NCI-H82 (cell line): Measurements from ENCODE around the gene CGNL1.

Source experiments
- DNase-seq: peaks from one replicate; lab custom pipeline; 2025; lab: John Stamatoyannopoulos, UW

CGNL1 gene, protein sequence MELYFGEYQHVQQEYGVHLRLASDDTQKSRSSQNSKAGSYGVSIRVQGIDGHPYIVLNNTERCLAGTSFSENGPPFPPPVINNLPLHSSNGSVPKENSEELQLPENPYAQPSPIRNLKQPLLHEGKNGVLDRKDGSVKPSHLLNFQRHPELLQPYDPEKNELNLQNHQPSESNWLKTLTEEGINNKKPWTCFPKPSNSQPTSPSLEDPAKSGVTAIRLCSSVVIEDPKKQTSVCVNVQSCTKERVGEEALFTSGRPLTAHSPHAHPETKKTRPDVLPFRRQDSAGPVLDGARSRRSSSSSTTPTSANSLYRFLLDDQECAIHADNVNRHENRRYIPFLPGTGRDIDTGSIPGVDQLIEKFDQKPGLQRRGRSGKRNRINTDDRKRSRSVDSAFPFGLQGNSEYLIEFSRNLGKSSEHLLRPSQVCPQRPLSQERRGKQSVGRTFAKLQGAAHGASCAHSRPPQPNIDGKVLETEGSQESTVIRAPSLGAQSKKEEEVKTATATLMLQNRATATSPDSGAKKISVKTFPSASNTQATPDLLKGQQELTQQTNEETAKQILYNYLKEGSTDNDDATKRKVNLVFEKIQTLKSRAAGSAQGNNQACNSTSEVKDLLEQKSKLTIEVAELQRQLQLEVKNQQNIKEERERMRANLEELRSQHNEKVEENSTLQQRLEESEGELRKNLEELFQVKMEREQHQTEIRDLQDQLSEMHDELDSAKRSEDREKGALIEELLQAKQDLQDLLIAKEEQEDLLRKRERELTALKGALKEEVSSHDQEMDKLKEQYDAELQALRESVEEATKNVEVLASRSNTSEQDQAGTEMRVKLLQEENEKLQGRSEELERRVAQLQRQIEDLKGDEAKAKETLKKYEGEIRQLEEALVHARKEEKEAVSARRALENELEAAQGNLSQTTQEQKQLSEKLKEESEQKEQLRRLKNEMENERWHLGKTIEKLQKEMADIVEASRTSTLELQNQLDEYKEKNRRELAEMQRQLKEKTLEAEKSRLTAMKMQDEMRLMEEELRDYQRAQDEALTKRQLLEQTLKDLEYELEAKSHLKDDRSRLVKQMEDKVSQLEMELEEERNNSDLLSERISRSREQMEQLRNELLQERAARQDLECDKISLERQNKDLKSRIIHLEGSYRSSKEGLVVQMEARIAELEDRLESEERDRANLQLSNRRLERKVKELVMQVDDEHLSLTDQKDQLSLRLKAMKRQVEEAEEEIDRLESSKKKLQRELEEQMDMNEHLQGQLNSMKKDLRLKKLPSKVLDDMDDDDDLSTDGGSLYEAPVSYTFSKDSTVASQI

DNA sequence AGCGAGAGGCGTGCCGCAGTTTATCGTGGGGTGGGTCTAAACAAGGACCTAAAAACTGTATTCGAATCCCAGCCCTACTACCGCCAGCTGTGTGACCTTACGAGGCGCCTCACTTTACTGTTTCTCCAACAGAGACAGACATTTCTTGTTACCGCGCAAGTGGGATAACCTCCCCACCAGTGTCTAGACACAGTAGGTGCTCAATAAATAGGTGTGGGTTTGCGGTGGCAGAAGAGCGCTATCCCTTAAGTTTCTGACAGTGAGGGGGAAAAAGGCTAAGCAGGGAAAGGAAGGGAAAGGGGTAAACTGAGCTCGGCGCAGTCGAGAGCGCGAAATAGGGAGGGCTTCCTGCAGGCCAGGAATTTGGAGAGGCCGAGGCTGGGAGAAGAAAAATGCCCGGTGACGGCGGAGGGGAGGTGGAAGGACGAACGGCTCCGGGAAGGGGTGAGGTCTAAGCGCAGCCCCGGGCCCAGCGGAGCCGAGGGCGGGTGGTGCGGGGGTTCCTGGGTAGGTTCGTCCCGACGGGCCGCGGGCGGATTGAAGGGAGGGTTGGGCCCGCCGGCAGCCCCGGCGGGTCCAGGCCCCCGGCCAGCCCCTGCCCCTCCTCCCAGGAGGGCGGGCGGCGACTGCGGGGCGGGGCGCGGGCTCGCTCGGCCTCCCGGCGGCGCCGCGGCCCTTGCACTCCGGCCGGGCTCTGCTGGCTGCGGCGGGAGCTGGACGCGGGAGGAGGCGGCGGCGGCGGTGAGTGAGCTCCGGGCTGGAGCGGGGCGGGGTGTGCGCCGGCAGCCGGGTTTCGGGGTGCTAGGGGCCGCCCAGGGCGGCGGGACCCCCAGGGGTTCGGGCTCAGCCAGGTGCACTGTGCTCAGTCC, at the start of gene CGNL1:
TSS of gene CGNL1 (plus strand) at position 679 of the 869 bp plus-strand sequence. CDS start 61,495 bp downstream, outside the sequence.
- peak; percentile 37 for DNase-seq

DNA sequence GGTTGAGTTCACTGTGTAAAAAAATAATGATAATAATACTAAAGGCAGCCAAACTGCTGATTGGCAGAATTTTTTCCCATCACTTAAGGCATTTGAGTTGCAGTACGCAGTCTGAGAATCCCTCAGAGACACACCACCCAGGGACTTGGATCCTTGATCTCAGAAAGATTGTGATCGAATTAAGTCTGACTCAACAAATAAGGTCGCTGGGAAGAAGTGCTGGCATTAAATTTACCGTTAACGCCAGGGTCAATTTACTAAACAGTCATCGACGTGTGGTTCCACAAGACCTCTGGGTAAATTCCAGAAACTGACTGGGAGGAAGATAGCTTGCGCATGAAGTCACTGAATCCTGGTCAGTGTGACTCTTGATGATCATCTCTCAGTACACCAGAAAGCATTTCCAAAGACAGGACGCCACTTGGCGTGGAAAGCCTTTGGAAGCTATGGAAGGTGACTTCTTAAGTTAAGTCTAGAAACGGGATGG, 48.3 kb upstream of the CGNL1 start:
- DNase-seq = no peak

DNA sequence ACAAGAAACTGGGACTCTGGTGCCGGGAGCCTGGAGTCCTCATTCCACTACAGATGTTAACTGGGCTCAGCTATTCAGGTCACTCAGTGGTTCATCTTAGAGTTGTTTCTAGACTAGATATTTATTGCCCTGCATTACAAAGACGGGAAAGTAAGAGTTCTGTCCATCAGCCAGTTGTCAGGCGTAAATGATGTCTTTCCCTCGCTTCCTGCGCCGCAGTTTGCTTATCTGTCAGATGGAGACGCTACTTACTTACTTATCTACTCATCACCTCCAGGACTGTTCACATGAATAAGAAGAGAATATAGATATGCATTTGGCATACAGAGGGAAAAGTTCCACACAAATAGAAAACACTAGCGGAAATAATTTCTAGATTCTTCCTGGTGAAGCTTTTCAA, 47.8 kb upstream of the CGNL1 start:
- DNase-seq = no peak

DNA sequence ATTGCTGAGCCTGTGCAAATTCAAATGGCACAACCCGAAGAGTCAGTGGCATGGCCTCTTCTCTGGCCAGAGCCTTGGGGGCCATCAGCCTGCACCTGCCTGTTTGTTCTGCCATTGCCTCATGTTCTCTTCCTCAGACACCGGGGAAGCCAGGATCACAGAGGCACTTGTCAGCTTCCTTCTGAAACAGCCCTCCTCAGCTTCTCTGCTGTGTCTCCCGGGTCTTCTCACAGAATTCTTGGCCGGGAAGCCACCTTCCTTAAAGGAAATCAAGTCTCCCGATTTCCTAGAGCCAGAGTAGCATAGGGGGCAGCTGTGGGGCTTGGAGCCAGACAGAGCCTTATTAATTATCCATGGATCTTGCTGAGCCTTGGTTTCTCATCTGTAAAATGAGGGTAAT, 47.4 kb upstream of the CGNL1 start:
- no peak for DNase-seq

DNA sequence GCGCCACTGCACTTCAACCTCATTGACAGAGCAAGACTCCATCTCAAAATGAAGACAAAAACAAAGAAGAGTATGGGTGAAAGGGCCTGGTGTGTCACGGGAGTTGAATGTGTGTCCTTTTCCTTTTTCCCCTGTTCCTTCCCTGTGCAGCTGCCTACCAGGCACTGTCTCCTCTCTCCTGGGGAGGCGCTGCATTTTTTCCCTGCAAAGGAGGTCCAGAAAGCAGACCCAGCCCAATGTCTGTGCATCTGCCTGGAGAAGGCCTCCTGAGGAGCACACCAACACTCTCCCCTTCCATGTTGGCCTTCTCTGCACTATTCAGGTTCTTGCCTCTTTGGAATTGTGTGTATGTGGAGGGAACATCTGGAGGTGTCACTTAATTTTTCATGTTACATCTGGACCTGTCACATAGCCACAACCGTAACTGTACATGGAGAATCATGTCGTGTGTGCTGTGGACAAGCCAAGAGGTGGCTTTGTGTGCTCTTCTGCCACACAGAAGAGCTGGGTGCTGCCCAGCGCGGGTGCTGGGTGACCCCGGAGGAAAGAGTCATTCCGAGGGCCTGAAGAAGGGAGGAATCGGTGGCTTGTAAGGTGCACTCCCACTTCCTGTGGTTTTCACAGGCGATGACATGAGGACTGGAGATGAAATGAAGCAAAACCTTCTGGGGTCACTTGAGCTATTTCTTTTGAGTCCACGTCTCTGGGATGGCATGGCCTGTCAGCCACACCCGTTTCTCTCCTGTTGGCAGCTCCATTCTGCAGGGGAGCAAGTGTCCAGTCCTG, 46.5 kb upstream of the CGNL1 start:
- DNase-seq = no peak

DNA sequence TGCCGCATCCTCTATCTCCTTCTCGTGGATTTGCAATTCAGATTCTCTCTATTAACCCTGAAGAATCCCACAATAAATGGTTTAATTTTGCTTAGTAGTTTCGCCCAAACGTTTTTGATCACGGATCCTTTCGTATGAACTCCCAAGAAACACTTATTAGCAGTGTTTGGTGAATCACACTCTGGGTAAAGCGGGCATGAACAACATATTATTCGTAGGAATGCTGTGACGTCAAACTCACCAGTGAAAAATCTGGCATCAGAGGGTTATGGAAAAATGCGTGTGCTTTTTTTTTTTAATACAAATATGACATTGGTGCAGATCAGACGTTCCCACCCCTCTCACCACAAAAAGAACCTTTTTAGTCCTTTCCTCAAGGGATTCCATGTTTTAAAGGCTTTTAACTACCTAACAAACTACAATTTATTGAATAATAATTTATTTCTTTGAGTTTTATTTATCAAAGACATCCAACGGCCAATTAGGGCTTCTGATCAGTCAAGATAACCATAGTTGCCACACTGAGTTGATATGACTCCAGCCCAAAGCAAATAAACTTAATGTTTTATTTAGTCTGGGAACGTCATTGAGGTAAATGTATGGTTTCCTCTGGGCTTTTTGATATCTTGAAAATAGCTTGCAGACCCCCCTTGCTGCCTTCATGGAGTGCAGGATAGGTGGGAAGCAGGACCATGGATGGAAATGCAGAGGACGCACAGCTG, 45.5 kb upstream of the CGNL1 start:
- DNase-seq = no peak

DNA sequence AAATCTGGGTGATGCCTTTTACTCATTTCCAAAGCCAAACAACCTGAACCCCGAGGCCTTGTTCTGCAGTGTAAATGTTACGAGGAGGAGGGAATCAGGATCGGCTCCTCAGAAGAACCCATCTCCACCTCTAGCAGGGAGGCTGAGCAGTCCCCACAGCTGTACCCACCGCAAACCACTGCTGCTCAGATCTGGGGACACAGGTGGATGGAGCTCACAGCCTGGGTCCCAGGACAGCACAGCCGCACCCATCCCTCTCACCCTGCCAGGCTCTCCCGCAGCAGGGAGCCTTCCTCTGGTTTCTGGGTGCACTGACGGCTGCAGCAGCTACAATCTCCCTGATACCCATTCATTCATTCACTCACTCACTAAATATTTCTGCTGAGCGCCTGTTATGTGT, 44.0 kb upstream of the CGNL1 start:
- no peak for DNase-seq

DNA sequence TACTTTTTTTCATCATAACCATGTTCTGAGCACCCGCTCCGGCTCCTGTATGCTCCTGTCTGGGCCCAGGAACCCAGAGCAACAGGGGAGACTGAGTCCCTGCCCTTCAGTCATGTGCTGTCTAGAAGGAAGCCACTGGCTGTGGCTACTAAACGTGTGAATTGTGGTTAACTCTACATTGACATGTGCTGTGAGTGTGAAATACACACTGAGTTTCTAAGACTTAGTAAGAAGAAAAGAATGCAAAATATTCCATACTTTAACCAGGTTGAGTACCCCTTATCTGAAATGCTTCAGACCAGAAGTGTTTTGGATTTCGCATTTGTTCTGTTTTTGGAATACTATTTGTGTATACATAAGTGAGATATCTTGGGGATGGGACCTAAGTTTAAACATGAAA, 42.8 kb upstream of the CGNL1 start:
- DNase-seq = no peak

DNA sequence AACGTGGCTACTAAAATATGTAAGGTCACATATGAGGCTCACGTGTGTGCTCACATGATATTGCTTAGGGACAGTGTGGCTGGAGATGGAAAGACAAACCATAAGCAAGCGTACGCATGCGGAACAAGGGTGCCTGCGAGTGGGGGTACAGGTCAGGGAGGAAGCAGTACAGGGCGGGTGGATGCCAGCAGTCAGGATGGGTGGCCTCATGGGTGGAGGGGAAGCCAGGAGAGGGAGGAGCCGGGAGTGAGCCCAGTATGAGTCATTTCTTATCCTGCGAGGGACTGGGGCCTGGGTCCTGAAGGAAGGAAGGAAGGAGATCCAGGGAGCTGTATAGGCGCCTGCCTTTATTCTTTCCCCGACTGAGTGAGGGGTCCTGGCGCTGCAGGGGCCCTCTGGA, 42.0 kb upstream of the CGNL1 start:
- no peak for DNase-seq

DNA sequence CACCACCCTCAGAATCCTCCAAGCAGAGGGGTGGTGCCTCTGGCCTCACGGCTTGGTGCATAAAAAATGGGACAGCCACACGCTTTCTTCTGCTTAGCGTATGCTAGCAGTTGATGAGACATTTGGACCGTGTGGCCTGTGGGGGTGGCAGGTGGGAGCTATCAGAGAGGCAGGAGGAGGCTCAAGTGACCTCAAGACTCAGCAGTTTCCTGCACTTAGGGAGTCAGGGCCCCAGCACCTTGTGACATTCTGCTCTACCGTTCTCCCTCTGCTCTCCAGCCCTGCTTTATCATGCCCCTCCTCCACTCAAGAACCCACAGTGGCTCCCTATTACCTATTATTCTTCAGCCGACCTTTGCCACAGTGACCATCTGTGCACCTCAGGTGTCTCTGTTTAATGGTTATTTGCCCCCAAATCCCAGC, 41.0 kb upstream of the CGNL1 start:
- DNase-seq = no peak

DNA sequence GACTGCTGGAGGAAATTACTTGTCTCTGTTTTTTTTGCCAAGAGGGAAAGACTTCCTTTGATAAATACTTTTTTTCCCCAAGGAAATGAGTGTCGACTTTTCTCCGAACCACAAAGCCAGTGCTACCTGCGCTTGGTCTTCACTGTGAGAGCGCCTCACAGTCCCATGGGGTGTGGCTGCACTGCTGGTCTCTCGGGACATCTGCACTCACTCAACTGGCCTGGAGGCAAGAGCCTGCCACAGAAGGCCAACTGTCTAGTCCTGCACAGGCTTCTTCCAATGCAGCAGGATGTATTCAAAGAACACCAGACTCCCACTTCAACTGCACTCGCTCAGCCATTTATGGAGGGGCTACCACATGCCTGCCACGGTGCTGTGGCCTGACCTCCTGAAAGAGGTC, 40.6 kb upstream of the CGNL1 start:
- DNase-seq = no peak

DNA sequence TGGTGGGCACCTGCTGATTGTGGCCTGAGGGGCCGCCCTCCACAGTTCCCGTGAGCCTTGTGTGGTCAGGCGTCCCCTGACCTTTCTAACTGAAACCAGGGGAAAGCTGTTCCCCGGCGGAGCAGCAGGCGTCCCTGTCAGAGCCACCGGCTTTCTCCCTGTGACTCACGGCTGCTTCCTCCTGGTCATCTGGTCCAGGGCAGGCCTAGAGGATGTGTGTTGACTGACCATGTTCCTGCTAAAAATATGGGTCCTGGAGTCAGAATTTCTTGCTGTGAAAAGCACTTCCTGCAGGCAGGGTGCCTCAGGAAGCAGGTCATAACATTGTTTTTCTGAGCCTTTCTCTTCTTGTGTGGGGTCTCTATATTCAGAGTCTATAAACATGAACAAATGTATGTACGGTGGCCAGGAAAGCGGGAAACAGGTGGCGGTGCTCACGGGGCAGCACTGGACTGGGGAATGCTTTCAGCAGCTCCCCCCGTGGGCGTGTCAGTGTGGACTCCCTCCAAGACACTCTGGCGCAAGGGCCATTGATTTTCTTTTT, 38.4 kb upstream of the CGNL1 start:
- DNase-seq = no peak

DNA sequence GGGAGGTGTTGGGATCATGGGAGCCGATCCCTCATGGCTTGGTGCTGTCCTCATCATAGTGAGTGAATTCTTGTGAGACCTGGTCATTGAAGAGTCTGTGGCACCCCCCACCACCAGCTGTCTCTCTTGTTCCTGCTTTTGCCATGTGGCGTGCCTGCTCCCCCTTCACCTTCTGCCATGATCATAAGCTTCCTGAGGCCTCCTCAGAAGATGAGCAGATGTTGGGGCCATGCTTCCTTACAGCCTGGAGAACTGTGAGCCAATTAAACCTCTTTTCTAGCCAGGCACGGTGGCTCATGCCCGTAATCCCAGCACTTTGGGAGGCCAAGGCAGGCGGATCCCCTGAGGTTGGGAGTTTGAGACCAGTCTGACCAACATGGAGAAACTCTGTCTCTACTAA, 37.0 kb upstream of the CGNL1 start:
- DNase-seq = peak; percentile 66

DNA sequence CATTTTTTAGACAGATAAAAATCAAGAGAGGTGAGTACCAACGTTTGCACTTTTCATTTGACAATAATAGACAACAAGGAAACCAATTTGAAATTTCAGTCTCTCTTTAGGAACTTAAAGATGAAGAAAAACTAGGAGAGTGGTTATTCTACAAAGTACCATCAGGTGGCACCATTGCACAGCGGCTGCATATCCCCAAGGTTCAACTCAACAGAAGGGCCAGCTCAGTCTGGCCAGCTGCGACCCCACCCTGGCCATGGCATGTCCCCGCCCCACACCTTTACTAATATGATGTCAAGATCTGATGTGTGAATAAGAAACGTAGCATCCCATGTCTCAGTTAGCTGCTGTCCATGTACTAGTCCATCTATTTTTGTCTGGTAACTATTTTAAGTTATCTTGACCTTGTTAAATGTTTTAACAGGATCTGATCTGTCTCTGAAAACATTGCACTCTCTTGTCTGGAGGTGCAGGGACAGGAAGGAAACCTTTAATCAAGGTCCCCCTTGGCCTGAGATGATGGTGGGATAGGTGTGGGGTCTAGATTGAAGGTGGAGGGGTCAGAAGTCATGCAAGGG, 35.5 kb upstream of the CGNL1 start:
- DNase-seq = peak; percentile 80

DNA sequence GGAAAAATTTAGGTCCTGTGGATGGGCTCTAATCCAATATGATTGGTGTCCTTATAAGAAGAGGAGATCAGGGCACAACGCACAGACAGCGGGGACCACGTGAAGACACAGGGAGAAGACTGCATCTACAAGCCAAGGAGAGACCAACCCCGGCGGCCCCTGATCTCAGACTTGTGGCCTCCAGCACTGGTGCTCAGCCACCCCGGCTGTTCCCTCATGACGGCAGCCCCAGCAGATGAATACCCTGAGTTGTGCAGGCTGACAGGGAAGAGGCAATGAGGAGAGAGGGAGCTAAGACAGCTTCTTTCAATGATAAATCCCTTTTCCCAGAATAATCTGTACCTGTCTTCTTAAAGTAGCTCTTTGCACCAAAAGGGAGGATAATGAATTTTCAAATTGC, 33.3 kb upstream of the CGNL1 start:
- DNase-seq = peak; percentile 32

DNA sequence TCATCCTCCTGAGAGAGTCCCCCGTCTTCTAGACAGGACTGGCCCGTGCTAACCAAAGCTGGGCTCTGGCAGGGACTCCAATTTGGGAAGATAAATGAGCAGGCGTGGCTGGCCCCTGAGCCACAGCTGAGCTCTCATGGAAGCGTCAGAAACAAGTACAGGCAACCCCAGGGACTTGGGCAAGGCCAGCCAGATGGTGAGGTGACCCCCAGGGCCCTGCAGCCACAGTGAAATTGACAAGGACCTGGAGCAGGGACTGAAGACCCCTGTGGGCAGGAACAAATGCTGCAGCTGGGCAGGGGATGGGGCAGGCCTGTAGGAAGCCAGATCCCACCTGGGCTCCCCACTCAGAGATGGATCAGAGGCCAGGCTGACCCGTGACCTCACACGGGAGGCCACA, 32.8 kb upstream of the CGNL1 start:
- peak; percentile 32 for DNase-seq

DNA sequence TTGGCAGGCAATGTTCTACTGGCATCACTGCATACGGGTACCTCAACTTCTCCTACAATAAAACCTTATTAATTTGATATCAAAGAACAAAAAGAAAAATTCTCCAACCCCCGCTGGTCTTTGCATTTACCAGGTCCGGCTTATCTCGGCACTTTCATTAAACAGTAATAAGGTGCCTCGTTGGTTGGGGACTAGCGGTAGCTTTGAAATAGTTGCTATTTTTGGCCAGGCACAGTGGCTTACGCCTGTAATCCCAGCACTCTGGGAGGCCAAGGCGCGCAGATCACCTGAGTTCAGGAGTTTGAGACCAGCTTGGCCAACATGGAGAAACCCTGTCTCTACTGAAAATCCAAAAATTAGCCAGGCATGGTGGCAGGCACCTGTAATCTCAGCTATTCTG, 32.0 kb upstream of the CGNL1 start:
- DNase-seq = no peak

DNA sequence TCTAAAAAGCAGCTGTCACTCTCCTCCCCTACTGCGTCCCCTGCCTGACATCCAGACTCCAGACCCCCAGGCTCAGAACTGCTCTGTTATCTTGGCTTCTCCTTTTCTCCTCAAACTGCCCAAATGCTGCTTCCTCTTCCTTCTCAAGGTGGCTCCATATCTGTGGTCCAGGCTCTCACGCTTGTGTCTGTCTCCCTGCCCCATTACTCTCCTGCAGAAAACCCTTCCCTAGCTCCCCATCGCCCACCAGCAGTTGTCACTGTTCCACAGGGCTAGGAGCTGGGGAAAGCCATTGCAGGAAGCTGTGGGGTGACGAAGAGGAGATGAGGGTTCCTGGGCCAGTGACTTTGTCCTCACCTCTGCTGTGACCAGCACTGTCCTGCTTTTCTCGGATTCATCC, 30.7 kb upstream of the CGNL1 start:
- DNase-seq = peak; percentile 54

DNA sequence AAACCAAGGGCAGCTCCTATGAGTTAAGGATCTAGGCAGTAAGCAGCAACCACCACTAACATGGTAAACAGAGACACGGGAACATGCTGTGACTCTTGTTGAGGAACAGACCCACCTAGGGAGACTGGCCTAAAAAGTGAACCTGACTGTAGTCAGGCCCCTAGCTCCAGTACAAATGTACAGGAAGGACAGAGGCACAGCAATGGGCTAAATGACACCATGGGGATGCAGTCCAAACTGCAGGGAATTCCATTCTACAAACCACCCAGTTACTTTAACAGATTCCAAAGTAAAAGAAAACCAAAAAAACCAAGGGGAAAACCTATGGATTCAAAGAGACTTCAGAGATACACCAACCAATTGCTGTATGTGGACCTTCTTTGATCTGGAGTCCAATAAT, 28.2 kb upstream of the CGNL1 start:
- DNase-seq = no peak
